ENCODE measurements around the gene APBA2.

DNA sequence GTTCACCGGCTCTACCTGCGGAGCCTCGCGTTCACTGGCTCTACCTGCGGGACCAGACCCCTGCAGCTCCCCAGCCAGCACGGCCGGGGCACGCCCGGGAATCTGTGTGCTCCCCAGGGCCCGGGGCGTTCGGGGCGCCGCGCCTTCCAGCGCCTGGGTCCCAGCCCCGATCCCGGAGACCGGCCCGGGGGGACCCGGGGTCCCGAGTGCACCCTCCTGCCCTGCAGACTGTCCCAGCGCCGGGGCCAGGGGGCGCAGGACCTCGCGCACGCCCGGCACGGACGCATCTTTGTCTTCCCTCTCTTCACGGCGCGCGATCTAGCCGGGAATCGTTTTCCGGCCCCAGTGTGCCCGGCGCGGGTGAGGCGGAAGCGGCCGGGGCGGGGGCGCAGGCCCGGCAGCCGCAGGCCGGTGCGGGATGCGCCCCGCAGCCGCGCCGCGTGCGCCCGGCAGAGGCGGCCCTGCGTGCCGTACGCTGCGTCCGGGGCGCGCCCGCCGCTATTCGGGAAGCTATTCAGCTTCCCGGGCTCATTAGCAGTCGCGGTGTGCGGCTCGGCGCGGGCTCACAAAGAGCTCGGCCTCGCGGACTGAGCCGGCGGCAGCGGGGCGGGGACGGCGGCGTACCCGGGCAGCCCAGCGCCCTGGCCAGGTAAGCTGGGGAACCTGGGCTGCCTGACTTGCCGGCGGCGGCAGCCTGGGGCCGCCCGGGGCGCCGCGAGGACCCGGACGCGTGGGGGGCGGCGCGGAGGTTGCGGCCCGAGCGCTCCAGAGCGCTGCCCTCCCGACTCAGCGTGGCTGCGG lies at the start of gene APBA2:
- TF ChIP-seq, protein P1, sequence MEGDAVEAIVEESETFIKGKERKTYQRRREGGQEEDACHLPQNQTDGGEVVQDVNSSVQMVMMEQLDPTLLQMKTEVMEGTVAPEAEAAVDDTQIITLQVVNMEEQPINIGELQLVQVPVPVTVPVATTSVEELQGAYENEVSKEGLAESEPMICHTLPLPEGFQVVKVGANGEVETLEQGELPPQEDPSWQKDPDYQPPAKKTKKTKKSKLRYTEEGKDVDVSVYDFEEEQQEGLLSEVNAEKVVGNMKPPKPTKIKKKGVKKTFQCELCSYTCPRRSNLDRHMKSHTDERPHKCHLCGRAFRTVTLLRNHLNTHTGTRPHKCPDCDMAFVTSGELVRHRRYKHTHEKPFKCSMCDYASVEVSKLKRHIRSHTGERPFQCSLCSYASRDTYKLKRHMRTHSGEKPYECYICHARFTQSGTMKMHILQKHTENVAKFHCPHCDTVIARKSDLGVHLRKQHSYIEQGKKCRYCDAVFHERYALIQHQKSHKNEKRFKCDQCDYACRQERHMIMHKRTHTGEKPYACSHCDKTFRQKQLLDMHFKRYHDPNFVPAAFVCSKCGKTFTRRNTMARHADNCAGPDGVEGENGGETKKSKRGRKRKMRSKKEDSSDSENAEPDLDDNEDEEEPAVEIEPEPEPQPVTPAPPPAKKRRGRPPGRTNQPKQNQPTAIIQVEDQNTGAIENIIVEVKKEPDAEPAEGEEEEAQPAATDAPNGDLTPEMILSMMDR (conservative IDR thresholded peaks at IDR 0.05; ENCODE audit: low read depth, low read length): no peak
- TF ChIP-seq EZH2 (IDR thresholded peaks at IDR 0.05; ENCODE audit: borderline replicate concordance, low read depth, low read length, poor library complexity, severe bottlenecking): no peak
